ENCODE results near the gene TSR3.

TSR3 gene

GRCh38 chr16:1347962-1348361 lies 3.7 kb downstream of the TSR3 start:
- no peak overlapping the region for H2BK120ac ChIP-seq (ENCODE audit: low read depth, low read length)
- DNase-seq, result no peak
- H3K4me3 ChIP-seq (ENCODE audit: low read length), result no peak overlapping the region
- H3K23ac ChIP-seq (ENCODE audit: low read length), result no peak overlapping the region
- H3K56ac ChIP-seq (ENCODE audit: low read length), result no peak overlapping the region
- H3K36me3 ChIP-seq (ENCODE audit: control insufficient read depth, insufficient read depth, low read length), result no peaks in the 10 kb centered on the region
- peaks cover 16% of the 10 kb centered on the region for H3K79me1 ChIP-seq (ENCODE audit: low read length)
- no peak overlapping the region for H3K18ac ChIP-seq (ENCODE audit: low read length)
- no peak overlapping the region for H2BK5ac ChIP-seq (ENCODE audit: low read length)
- H3K4me1 ChIP-seq (ENCODE audit: control insufficient read depth, low read depth, low read length), result peaks cover 2% of the 10 kb centered on the region
- H3K9ac ChIP-seq (ENCODE audit: low read length), result no peak overlapping the region
- H4K8ac ChIP-seq (ENCODE audit: low read depth, low read length), result no peak overlapping the region
- no peak overlapping the region for H2AK5ac ChIP-seq (ENCODE audit: low read length)
- H3K4me2 ChIP-seq (ENCODE audit: low read length), result no peak overlapping the region
- H3K4ac ChIP-seq (ENCODE audit: low read depth, low read length), result no peak overlapping the region
- WGBS (ENCODE audit: extremely low coverage, insufficient coverage, low lambda C conversion rate), result no CpG with 5 or more reads among the region's 29 CpGs
- H2BK15ac ChIP-seq (replicated peaks; ENCODE audit: low read depth), result no peak overlapping the region
- H3K27me3 ChIP-seq (ENCODE audit: insufficient read depth, low read length, poor library complexity), result no peaks in the 10 kb centered on the region
- no peak overlapping the region for H4K5ac ChIP-seq (ENCODE audit: low read length)
- peaks cover 10% of the 10 kb centered on the region for H3K79me2 ChIP-seq (ENCODE audit: control insufficient read depth, insufficient read depth, low read length)
- no peak overlapping the region for H3K27ac ChIP-seq (ENCODE audit: low read depth, low read length)

DNA sequence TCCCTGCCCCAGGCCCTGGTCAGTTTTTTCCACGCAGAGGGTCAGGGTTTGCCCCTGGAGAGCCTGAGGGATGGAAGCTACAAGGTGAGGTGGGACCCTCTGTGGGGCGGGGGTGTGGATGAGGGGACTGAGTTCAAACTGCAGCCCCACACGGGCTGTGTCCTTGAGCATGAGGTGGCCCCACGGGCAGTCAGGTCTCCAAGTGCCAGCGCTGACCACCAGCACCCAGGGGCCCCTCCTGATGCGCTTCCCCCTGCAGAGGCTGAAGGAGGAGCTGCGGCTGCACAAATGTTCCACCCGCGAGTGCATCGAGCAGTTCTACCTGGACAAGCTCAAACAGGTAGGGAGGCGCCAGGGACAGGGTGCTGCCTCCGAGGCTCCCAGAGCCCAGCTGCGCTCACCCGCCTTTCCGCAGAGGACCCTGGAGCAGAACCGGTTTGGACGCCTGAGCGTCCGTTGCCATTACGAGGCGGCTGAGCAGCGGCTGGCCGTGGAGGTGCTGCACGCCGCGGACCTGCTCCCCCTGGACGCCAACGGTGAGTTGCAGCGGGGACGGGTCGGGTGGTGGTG lies 4.3 kb downstream of the TSR3 start:
- Histone ChIP-seq H3K36me3 (ENCODE audit: control insufficient read depth, insufficient read depth, low read length) (no peaks in the 10 kb centered on the region), H3K27me3 (ENCODE audit: insufficient read depth, low read length, poor library complexity) (no peaks in the 10 kb centered on the region)

DNA sequence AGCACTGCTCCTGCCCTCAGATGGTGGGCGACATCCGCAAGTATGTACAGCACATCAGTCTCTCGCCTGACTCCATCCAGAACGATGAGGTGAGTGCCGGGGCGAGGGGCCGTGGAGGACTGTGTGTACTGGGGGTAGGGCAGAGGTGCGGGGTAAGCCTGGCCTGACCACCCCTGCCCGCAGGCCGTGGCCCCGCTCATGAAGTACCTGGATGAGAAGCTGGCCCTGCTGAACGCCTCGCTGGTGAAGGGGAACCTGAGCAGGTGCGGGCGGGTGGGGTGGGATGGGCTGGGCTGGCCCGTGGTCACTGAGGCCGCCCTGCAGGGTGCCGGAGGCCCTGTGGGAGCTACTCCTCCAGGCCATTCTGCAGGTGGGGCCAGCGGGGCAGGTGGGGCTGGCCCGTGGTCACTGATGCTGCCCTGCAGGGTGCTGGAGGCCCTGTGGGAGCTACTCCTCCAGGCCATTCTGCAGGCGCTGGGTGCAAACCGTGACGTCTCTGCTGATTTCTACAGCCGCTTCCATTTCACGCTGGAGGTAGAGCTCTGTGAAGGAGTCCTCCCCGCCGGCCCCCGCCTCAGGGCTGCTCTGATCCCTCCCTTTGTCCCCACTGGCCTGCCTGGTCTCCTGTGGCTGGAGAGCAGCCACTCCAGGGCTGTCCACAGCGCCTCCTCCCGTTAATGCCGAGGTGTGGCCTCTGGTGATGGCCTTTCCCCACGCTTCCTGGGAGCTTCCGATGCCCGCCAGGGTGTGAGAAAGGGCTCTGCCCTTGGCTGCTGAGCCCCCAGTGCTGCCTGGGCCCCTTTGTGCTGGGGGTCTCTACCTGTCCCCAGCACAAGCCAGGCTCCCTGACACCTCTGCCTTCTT lies 5.0 kb downstream of the TSR3 start:
- Histone ChIP-seq H3K4me1 (ENCODE audit: control insufficient read depth, low read depth, low read length) (no peaks in the 10 kb centered on the region), H2BK15ac (replicated peaks; ENCODE audit: low read depth) (no peak overlapping the region), H3K4me3 (ENCODE audit: low read length) (no peak overlapping the region), H3K36me3 (ENCODE audit: control insufficient read depth, insufficient read depth, low read length) (no peaks in the 10 kb centered on the region), H2AK5ac (ENCODE audit: low read length) (no peak overlapping the region), H2BK120ac (ENCODE audit: low read depth, low read length) (no peak overlapping the region), H3K56ac (ENCODE audit: low read length) (no peak overlapping the region), H3K27me3 (ENCODE audit: insufficient read depth, low read length, poor library complexity) (no peaks in the 10 kb centered on the region), H3K9ac (ENCODE audit: low read length) (no peak overlapping the region), H3K27ac (ENCODE audit: low read depth, low read length) (no peak overlapping the region), H4K8ac (ENCODE audit: low read depth, low read length) (no peak overlapping the region), H3K4ac (ENCODE audit: low read depth, low read length) (no peak overlapping the region), H4K5ac (ENCODE audit: low read length) (no peak overlapping the region), H3K4me2 (ENCODE audit: low read length) (no peak overlapping the region), H2BK5ac (ENCODE audit: low read length) (no peak overlapping the region), H3K79me2 (ENCODE audit: control insufficient read depth, insufficient read depth, low read length) (peaks cover 6% of the 10 kb centered on the region), H3K18ac (ENCODE audit: low read length) (no peak overlapping the region), H3K79me1 (ENCODE audit: low read length) (peaks cover 11% of the 10 kb centered on the region), H3K23ac (ENCODE audit: low read length) (no peak overlapping the region)
- no CpG with 5 or more reads among the region's 34 CpGs for WGBS (ENCODE audit: extremely low coverage, insufficient coverage, low lambda C conversion rate)
- DNase-seq, result no peak

More for the DNA sequence above, 4.3 kb downstream of the TSR3 start:
- no peak overlapping the region for H4K8ac ChIP-seq (ENCODE audit: low read depth, low read length)
- no peak overlapping the region for H3K4me2 ChIP-seq (ENCODE audit: low read length)
- no peak overlapping the region for H2BK120ac ChIP-seq (ENCODE audit: low read depth, low read length)
- no peak overlapping the region for H3K4me3 ChIP-seq (ENCODE audit: low read length)
- H3K9ac ChIP-seq (ENCODE audit: low read length), result no peak overlapping the region
- H2BK15ac ChIP-seq (replicated peaks; ENCODE audit: low read depth), result no peak overlapping the region
- H3K18ac ChIP-seq (ENCODE audit: low read length), result no peak overlapping the region
- peaks cover 13% of the 10 kb centered on the region for H3K79me1 ChIP-seq (ENCODE audit: low read length)
- H3K4me1 ChIP-seq (ENCODE audit: control insufficient read depth, low read depth, low read length), result no peaks in the 10 kb centered on the region
- H2AK5ac ChIP-seq (ENCODE audit: low read length), result no peak overlapping the region
- no peak overlapping the region for H3K4ac ChIP-seq (ENCODE audit: low read depth, low read length)
- WGBS (ENCODE audit: extremely low coverage, insufficient coverage, low lambda C conversion rate), result no CpG with 5 or more reads among the region's 31 CpGs
- H3K79me2 ChIP-seq (ENCODE audit: control insufficient read depth, insufficient read depth, low read length), result peaks cover 9% of the 10 kb centered on the region
- H3K27ac ChIP-seq (ENCODE audit: low read depth, low read length), result no peak overlapping the region
- no peak overlapping the region for H3K23ac ChIP-seq (ENCODE audit: low read length)
- no peak overlapping the region for H2BK5ac ChIP-seq (ENCODE audit: low read length)
- no peak overlapping the region for H3K56ac ChIP-seq (ENCODE audit: low read length)
- no peak overlapping the region for H4K5ac ChIP-seq (ENCODE audit: low read length)
- DNase-seq, result no peak

- WGBS (ENCODE audit: extremely low coverage, insufficient coverage, low lambda C conversion rate), result no CpG with 5 or more reads among the region's 31 CpGs
Measured at GRCh38 chr16:1345651-1346421, 5.8 kb downstream of the TSR3 start.

DNA sequence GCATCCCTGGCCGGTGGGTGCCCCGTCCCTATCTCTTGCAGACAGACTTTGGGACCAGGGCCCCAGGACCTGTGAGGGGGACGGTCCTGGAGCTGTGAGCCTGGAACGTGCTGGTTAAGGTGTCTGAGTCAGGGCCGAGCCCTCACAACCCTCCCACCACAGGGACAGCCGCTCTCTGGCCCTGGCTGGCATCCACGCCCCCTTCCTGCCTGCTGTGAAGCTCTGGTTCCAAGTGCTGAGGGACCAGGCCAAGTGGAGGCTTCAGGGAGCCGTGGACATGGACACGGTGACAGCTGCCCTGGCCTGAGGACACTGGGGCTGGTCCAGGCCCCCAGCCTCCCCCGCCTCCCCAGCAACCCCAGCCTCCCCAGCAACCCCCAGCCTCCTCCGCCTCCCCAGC lies 6.6 kb downstream of the TSR3 start:
- H3K27ac ChIP-seq (ENCODE audit: low read depth, low read length), result no peak overlapping the region
- no CpG with 5 or more reads among the region's 11 CpGs for WGBS (ENCODE audit: extremely low coverage, insufficient coverage, low lambda C conversion rate)
- no peak overlapping the region for H4K5ac ChIP-seq (ENCODE audit: low read length)
- H3K79me1 ChIP-seq (ENCODE audit: low read length), result no peaks in the 10 kb centered on the region
- H2AK5ac ChIP-seq (ENCODE audit: low read length), result no peak overlapping the region
- H2BK5ac ChIP-seq (ENCODE audit: low read length), result no peak overlapping the region
- no peak overlapping the region for H3K56ac ChIP-seq (ENCODE audit: low read length)
- H3K4ac ChIP-seq (ENCODE audit: low read depth, low read length), result no peak overlapping the region
- DNase-seq, result no peak
- H3K9ac ChIP-seq (ENCODE audit: low read length), result no peak overlapping the region
- no peak overlapping the region for H3K4me2 ChIP-seq (ENCODE audit: low read length)
- H3K36me3 ChIP-seq (ENCODE audit: control insufficient read depth, insufficient read depth, low read length), result no peaks in the 10 kb centered on the region
- H4K8ac ChIP-seq (ENCODE audit: low read depth, low read length), result no peak overlapping the region
- no peak overlapping the region for H2BK120ac ChIP-seq (ENCODE audit: low read depth, low read length)
- H3K79me2 ChIP-seq (ENCODE audit: control insufficient read depth, insufficient read depth, low read length), result no peaks in the 10 kb centered on the region
- H3K18ac ChIP-seq (ENCODE audit: low read length), result no peak overlapping the region
- no peak overlapping the region for H3K23ac ChIP-seq (ENCODE audit: low read length)
- H3K4me3 ChIP-seq (ENCODE audit: low read length), result no peak overlapping the region
- no peak overlapping the region for H2BK15ac ChIP-seq (replicated peaks; ENCODE audit: low read depth)
- no peaks in the 10 kb centered on the region for H3K4me1 ChIP-seq (ENCODE audit: control insufficient read depth, low read depth, low read length)
- H3K27me3 ChIP-seq (ENCODE audit: insufficient read depth, low read length, poor library complexity), result no peaks in the 10 kb centered on the region

More at GRCh38 chr16:1345651-1346421, 5.8 kb downstream of the TSR3 start:
- Histone ChIP-seq H3K18ac (ENCODE audit: low read length) (no peak overlapping the region), H3K4ac (ENCODE audit: low read depth, low read length) (no peak overlapping the region), H2BK15ac (replicated peaks; ENCODE audit: low read depth) (no peak overlapping the region), H3K27ac (ENCODE audit: low read depth, low read length) (no peak overlapping the region), H4K5ac (ENCODE audit: low read length) (no peak overlapping the region), H3K4me2 (ENCODE audit: low read length) (no peak overlapping the region), H3K9ac (ENCODE audit: low read length) (no peak overlapping the region), H4K8ac (ENCODE audit: low read depth, low read length) (no peak overlapping the region), H3K27me3 (ENCODE audit: insufficient read depth, low read length, poor library complexity) (no peaks in the 10 kb centered on the region), H2BK120ac (ENCODE audit: low read depth, low read length) (no peak overlapping the region), H3K4me1 (ENCODE audit: control insufficient read depth, low read depth, low read length) (no peaks in the 10 kb centered on the region), H3K56ac (ENCODE audit: low read length) (no peak overlapping the region), H3K79me1 (ENCODE audit: low read length) (peaks cover 7% of the 10 kb centered on the region), H3K23ac (ENCODE audit: low read length) (no peak overlapping the region), H2BK5ac (ENCODE audit: low read length) (no peak overlapping the region), H3K36me3 (ENCODE audit: control insufficient read depth, insufficient read depth, low read length) (no peaks in the 10 kb centered on the region), H3K79me2 (ENCODE audit: control insufficient read depth, insufficient read depth, low read length) (peaks cover 1% of the 10 kb centered on the region), H3K4me3 (ENCODE audit: low read length) (no peak overlapping the region), H2AK5ac (ENCODE audit: low read length) (no peak overlapping the region)
- no peak for DNase-seq

Data from mesendoderm (in vitro differentiated cells).